GM18858 (cell line): ENCODE measurements around the gene POLR1D.
"Not testable (repeated sequence)": the region's sequence is repeated elsewhere in the genome, so short reads cannot be mapped to it uniquely, and the experiment has no call there.

ENCODE experiments used
- ATAC-seq: cut with Tn5 transposase; IDR thresholded peaks from one replicate; pipeline ENCODE4 v1.9.1; 2021; ENCODE audit not compliant: unreplicated experiment

Gene POLR1D

GRCh38 chr13:27613628-27614027 is 8.1 kb upstream of the POLR1D start:
- no peak for ATAC-seq

- no peak for ATAC-seq
Measured at GRCh38 chr13:27617881-27618321, 3.8 kb upstream of the POLR1D start.

DNA sequence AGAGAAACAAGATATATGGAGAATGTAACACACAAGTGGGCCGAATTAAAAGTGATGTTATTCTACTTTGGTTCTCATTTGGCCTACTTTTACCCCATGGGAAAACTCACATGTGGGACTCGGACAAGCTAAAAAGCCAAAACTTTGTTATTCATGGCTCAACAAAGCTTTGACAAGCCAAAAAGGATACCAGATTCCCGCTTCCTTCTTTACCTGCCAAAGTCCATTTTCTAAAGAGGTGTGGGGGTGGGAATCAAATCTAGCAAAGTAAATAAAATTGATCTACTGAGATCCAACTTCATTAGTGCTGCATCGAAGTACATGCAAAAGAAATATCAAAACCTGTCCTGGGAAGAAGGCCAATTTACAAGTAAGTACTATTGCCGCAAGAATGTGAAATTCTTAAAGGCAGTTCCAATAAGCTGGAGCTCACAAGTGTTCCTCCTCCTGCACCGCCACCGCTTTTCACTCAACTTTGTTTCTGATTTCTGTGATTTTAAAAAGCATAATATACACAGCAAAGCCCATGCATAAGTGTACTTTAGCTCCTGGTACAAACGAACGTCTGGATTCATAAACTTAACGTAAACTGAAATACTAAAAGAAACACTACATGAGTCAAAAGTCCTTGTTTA is 2.5 kb upstream of the POLR1D start:
- ATAC-seq: no peak

DNA sequence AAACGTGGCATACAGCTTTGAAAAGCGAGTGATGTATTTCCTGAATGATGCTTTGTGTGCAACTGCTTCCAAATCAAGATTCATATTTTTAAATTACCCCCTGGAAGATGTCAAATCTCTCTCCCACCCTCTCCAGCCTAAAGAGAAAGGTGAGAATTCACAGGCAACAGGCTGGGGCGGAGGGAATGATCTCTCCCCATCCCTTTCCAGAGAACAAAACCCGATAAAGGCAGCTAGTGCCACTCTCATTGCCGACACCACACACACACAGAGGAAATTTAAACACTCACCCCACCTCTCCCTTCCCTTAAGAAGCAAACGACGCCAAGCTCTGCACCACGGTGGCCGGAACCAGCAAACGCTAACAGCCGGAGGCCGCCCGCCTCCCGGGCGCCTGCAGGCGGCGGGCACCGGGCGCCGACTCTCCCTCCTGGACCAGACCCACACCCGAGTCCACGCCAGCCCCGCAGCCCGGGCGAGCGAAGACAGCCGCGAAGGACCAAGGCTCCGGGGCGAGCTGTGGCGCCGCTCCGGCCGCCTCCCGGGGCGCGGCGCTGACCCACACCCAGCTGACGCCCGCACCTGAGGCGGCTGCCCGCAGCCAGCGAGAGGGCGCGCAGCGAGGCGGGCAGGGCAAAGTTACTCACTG is 1.8 kb upstream of the POLR1D start:
- ATAC-seq: peak; percentile 16

DNA sequence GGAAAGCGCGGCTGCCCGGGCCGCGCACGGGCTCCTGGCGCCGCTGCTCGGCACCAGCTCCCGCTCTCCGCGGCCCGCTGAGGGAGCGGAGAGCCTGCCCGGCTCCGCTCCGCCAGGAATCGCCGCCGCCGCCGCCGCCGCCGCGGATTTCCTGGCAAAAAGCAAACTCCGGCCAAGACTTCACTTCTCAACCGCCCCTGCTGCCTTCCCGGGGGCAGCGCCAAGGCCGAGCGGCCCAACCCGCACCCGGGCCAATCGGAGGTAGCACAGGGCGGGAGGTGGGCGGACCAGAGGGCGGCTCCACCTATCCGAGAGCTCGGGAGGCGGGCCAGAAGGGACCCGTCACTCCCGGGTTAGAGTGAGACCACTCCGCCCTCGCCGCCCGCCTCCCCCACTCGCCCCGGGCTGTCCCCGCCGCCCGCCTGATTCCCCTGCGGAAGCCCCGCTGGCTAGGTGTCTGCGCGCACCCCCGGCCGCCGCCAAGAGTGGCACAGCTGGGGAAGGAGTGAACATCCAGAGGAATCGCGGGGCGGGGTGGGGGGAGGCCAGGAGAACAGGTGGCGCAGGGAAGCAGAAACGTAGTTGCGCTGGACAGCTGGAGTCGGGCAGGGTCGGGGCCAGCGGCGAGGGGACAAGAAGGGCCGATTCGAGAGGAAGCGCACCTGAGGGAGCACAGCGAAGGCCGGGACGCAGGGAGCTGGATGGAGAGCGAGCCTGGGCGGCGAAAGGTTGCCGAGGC is 1.1 kb upstream of the POLR1D start, which contains the start of gene LNX2:
LNX2 (minus strand) TSS at position 153 of the 739 bp plus-strand sequence. CDS start 38,826 bp downstream, outside the sequence.
- peak; percentile 82 for ATAC-seq

DNA sequence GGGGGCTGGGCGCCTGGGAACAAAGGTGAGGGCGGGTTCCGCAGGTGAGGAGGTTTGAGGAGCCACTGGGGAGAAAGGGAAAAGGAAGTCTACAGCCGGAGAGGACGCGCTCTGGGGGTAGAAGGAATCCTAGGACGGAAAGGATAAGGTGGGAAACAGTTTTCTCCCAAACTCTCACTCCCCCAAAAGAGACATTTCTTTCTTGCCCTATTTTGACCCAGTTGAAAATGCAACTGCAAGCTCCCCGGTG is 651 bp upstream of the POLR1D start:
- ATAC-seq: no peak

DNA sequence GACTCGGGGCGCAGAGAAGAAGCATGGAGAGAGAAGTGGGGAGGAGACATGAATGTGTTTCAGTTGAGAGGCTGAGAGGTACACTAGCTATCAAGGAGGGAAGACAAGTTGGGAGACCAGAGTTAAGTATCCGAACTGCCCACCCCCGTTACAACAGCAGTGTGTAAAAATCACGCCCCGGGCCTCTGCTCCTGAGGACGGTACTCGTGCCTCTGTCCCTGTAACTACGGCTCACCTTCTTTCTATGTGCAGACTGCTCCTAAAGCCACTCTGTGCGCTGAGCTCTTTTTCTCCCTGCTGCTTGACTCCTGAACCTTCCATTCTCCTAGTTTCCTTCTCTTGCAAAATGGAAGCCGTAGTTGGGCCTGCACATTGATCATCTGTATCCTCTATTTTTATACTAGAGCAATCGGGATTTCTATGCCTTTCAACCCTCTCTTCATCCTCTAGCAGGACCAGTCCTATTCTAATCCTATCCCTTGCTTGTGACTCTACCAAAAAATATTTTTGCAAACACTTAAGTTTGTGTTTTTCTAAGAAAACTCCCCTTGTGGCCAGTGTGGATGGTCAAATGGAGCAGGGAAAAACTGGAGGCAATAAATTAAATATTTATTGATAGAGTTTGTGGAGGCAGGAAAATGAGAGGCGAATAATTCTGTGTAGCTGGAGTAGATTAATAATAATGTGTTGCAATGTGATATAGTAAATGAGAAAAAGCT is 569 bp downstream of the POLR1D start:
- ATAC-seq: no peak

- ATAC-seq: no peak
Measured at GRCh38 chr13:27622881-27623280, 1.2 kb downstream of the POLR1D start.

DNA sequence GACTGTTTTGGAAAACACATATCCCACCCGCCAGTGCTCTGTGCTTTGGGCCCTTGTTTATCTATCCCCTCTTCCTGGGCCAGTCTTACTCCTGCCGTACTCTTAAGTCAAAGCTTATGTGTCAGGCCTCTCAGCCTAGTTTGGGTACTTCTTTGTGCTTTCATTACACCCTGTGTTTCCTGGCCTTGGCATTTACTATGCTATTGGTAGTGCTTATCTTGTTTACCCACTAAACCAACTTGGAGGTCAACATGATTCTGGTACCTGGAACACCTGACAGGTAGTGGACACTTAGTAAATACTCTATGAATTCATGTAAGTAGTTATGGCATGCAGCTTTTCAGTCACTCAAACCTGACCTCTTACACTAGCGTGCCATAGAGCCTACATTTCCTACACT is 2.4 kb downstream of the POLR1D start:
- ATAC-seq: no peak

- no peak for ATAC-seq
Measured at GRCh38 chr13:27625839-27626238, 4.1 kb downstream of the POLR1D start.

GRCh38 chr13:27627380-27627779 is 5.7 kb downstream of the POLR1D start:
- no peak for ATAC-seq

DNA sequence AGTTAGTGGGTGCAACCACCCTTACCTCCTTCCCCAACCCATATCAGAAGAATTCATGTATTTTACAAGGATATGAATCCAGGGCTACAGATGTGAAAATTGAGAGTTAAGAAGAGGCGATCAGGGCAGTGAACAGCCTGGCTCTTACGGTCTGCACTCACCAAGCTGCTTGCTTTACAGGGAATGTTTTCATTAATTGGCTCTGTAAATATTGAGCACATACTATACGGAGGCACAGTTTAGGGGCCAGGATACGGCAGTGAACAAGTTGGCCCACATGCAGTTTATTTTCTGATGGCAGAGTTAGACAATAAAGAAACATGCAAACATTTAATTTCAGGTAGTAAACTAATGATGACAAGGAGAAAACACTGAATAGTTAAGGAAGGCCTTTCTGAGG is 6.4 kb downstream of the POLR1D start:
- no peak for ATAC-seq

- not testable (repeated sequence) for ATAC-seq
Measured at GRCh38 chr13:27628766-27629165, 7.1 kb downstream of the POLR1D start.

DNA sequence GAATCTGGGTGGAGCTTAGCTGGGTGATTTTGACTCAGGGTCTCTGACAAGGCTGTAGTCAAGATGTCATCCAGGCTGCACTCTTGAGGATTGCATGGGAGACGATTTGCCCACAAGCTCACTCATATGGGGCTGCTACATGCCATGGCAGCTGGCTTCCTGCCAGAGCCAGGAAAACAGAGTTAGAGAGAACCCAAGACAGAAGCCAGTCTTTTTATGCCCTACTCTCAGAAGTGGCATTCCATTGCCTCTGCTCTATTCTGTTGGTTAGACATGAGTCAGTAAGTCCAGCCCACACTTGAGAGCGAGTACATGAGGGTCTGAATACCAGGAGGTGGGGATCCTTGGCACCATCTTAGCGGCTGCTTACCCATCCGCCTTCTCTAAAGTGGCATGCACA is 9.5 kb downstream of the POLR1D start:
- no peak for ATAC-seq

GRCh38 chr13:27631665-27632064 is 10.0 kb downstream of the POLR1D start:
- no peak for ATAC-seq

GRCh38 chr13:27632214-27632613 is 10.5 kb downstream of the POLR1D start:
- ATAC-seq: no peak

GRCh38 chr13:27632648-27633047 is 11.0 kb downstream of the POLR1D start:
- no peak for ATAC-seq

DNA sequence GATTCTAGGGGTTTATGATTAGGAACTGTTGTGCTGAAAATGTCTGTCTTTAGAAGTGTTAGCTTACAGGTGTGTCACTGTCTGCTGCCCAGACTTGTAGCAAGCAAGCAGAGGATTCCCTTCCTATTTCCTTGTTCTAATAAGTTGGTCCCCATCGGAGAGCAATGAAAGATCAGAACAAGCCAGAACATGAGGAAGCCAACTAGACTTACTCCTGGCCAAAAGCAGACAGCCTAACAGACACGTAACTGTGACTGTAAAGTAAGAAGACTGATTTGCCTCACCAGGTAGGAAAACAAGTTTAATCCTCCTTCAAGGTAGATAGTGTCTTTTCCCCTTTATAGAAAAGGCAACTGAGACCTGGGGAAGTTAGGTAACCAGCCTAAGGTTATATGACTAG is 12.5 kb downstream of the POLR1D start:
- ATAC-seq: no peak

DNA sequence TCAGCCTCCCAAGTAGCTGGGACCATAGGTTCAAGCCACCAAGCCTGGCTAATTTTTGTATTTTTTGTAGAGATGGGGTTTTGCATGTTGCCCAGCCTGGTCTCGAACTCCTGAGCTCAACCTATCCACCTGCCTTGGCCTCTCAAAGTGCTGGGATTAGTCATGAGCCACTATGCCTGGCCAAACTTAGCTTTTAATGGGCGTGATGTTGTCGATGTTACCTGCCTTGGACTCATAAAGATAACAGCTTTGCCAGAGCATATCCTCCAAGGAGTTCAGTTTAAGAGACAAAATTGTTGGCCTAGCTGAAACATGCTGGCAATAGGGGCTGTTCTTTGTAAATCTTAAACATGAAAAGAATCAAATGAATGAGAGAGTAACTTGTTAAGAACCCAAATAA is 13.1 kb downstream of the POLR1D start:
- no peak for ATAC-seq

- ATAC-seq: no peak
Measured at GRCh38 chr13:27635266-27635665, 13.6 kb downstream of the POLR1D start.

GRCh38 chr13:27636589-27637288 is 15.0 kb downstream of the POLR1D start:
- no peak for ATAC-seq
